Skeletal muscle satellite cell (primary cell): ENCODE results near the gene CD79A.

ENCODE experiments used
- H3K27me3 ChIP-seq: 2 replicates; pipeline ENCODE4 v1.7.0; 2013; ENCODE audit warnings: low read length; ENCODE audit not compliant: control insufficient read depth, insufficient read depth
- H3K36me3 ChIP-seq: 2 replicates; pipeline ENCODE4 v1.7.0; 2013; ENCODE audit warnings: mild to moderate bottlenecking, control low read depth, low read length; ENCODE audit not compliant: insufficient read depth
- H3K4me1 ChIP-seq: 2 replicates; pipeline ENCODE4 v1.7.0; 2013; ENCODE audit warnings: low read length; ENCODE audit not compliant: control insufficient read depth, insufficient read depth
- H3K4me2 ChIP-seq: 2 replicates; pipeline ENCODE4 v1.7.0; 2013; ENCODE audit warnings: mild to moderate bottlenecking, low read length
- H3K4me3 ChIP-seq: 2 replicates; pipeline ENCODE4 v1.7.0; 2013; ENCODE audit warnings: low read length
- H3K9ac ChIP-seq: 2 replicates; pipeline ENCODE4 v1.7.0; 2013; ENCODE audit warnings: mild to moderate bottlenecking, low read depth, low read length, moderate library complexity
- H3K9me3 ChIP-seq: replicated peaks from 2 replicates; pipeline ENCODE4 v1.7.0; 2013; ENCODE audit warnings: mild to moderate bottlenecking, control low read depth, low read length

CD79A gene

DNA sequence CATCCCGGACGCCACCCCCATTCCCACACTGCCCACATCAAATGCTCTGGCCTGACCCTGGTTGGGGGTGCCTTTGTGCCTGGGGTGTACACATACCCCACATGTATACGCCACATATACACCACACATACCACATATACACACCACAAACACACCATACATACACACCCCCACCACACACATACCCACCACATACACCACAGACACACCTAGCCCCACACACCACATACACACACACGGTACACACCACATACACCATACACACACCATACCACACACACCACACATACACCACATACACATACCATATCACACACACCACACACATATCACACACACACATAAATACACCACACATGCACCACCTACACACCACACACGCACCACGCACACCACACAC lies 41.0 kb downstream of the CD79A start:
- Histone ChIP-seq H3K4me2 (no peak overlapping the region), H3K9me3 (no peaks in the 10 kb centered on the region), H3K36me3 (no peaks in the 10 kb centered on the region), H3K4me1 (no peaks in the 10 kb centered on the region), H3K27me3 (peaks cover 84% of the 10 kb centered on the region), H3K4me3 (no peak overlapping the region), H3K9ac (no peak overlapping the region)

DNA sequence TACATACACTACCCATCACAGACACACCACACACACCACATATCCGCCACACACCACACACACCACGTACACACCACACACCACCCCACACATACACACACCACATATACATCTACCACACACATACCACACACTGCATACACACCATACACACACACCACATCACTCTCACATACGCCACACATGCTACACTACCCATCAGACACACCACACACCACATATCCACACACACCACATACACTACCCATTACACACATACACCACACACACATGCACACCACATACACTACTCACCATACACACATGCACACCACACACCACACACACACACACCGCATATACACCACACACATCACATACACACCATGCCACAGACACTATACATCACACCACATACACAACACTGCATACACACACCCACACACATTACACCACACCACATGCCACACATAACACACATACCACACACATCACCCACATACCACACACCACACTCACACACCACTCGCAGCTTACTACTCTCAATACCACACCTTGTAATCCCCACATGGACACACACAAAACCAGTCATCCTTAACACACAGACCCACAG lies 41.7 kb downstream of the CD79A start:
- H3K4me1 ChIP-seq = no peaks in the 10 kb centered on the region
- H3K4me2 ChIP-seq = no peak overlapping the region
- H3K9me3 ChIP-seq = no peaks in the 10 kb centered on the region
- no peak overlapping the region for H3K4me3 ChIP-seq
- no peaks in the 10 kb centered on the region for H3K36me3 ChIP-seq
- H3K27me3 ChIP-seq = peaks cover 82% of the 10 kb centered on the region
- H3K9ac ChIP-seq = no peak overlapping the region

DNA sequence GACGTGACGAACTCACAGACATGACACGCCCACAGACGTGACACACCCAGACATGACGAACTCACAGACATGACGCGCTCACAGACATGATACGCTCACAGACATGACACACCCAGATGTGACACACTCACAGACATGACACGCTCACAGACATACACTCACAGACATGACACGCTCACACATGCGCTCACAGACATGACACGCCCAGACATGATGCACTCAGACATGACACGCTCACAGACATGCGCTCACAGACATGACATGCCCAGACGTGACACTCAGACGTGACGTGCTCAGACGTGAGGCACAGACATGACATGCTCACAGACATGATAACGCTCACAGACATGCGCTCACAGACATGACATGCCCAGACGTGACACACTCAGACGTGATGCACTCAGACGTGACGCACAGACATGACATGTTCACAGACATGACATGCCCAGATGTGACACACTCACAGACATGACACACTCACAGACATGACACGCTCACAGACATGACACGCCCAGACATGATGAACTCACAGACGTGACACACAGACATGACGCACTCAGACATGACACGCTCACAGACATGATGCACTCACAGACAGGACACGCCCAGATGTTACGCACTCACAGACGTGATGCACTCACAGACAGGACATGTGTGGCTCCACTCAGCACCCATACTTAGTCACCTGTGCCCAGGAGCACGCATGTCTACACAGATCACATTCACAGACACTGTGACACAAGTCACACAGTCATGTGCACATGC lies 43.1 kb downstream of the CD79A start:
- Histone ChIP-seq H3K9ac (no peak overlapping the region), H3K27me3 (peaks cover 87% of the 10 kb centered on the region), H3K36me3 (no peaks in the 10 kb centered on the region), H3K4me2 (no peak overlapping the region), H3K4me3 (no peak overlapping the region), H3K9me3 (no peaks in the 10 kb centered on the region), H3K4me1 (no peaks in the 10 kb centered on the region)

DNA sequence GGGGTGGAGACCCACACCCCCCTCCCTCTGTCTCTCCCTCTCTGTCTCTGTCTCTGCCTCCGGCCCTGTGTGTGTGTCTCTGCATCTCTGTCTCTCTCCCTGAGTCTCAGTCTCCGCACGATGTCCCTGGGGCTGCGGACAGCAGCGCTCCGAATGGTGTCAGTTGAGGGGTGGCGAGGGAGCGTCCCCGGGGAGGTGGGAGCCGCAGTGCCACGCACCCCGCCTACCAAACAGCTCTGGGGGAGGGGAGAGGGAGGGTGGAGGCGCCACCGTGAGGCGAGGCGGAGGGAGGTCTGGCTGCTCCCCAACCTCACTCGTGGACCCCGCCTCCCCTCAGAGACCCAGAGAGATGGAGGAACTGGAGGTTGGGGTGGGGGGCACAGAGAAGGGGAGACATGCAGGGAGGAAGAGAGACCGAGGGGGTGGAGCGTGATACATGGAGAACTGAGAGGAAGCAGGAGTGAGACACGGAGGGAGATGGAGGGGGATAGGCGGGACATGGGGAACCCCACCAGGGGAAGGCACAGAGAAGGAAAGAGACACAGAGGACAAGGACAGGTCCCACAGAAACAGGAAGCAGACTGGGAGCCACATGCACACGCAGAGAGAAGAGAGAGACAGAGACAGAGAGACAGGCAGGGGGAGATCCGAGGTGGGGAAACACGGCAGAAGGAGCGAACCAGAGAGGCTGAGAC lies 44.0 kb downstream of the CD79A start:
- H3K4me3 ChIP-seq = no peak overlapping the region
- H3K4me2 ChIP-seq = no peak overlapping the region
- no peaks in the 10 kb centered on the region for H3K9me3 ChIP-seq
- no peak overlapping the region for H3K9ac ChIP-seq
- peaks cover 84% of the 10 kb centered on the region for H3K27me3 ChIP-seq
- no peaks in the 10 kb centered on the region for H3K4me1 ChIP-seq
- H3K36me3 ChIP-seq = no peaks in the 10 kb centered on the region

GRCh38 chr19:41921577-41922576 lies 44.8 kb downstream of the CD79A start:
- no peaks in the 10 kb centered on the region for H3K9me3 ChIP-seq
- H3K4me1 ChIP-seq = no peaks in the 10 kb centered on the region
- H3K36me3 ChIP-seq = no peaks in the 10 kb centered on the region
- no peak overlapping the region for H3K9ac ChIP-seq
- peaks cover 82% of the 10 kb centered on the region for H3K27me3 ChIP-seq
- no peak overlapping the region for H3K4me3 ChIP-seq
- no peak overlapping the region for H3K4me2 ChIP-seq

DNA sequence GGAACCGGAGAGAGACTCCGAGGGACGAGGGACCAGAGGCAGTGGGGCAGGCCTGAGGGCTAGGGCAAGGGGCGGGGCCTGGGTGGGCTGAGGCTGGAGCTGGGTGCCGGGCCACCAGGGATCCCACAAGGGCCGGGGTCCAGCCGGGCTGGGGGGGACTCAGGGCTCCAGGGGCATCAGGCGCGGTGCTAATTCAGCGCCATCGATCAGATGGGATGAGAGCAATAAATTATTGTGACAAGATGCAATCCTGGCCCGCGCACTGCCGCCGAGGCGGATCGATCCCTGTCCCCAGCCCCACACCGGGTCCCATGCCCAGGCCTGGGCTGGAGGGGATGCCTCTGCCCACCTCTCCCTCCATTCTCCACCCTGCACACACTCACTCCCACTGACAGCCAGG lies 45.5 kb downstream of the CD79A start:
- Histone ChIP-seq H3K27me3 (peaks cover 83% of the 10 kb centered on the region), H3K9ac (no peak overlapping the region), H3K4me2 (no peak overlapping the region), H3K4me3 (no peak overlapping the region), H3K4me1 (no peaks in the 10 kb centered on the region), H3K36me3 (no peaks in the 10 kb centered on the region), H3K9me3 (no peaks in the 10 kb centered on the region)

DNA sequence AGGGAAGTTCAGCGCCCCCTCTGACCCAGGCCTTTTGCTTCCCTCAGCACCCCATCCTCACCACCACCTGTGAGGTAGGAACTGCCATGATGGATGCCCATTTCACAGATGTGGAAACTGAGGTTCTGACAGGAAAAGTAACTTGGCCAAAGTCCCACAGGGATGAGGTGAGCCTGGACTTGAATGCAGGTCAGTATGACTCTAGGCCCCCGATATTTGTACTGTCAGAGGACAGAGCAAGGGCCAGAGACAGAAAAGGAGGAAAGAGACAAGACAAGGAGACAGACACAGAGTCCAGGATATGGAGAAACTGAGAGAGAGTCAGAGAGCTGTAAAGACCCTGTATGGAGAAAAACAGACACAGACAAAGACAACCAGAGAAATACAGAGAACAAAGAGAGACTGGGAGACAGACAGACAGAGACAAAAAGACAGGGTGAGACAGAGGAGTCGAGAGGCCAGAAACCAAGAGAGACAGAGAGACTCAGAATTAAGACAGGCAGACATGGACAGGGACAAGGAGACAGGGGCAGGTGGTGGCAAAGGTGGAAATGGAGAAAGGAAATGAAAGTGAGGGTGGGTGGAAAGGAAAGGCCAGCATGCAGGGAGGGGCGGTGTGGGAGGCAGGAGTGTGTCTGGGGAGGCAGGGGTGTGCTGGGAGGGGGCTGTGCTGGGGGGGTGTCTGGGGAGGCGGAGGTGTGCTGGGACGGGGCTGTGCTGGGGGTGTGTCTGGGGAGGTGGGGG lies 46.1 kb downstream of the CD79A start:
- H3K27me3 ChIP-seq = peaks cover 77% of the 10 kb centered on the region
- H3K9ac ChIP-seq = no peak overlapping the region
- H3K9me3 ChIP-seq = no peaks in the 10 kb centered on the region
- H3K4me2 ChIP-seq = no peak overlapping the region
- no peaks in the 10 kb centered on the region for H3K36me3 ChIP-seq
- H3K4me3 ChIP-seq = no peak overlapping the region
- H3K4me1 ChIP-seq = peaks cover 1% of the 10 kb centered on the region

DNA sequence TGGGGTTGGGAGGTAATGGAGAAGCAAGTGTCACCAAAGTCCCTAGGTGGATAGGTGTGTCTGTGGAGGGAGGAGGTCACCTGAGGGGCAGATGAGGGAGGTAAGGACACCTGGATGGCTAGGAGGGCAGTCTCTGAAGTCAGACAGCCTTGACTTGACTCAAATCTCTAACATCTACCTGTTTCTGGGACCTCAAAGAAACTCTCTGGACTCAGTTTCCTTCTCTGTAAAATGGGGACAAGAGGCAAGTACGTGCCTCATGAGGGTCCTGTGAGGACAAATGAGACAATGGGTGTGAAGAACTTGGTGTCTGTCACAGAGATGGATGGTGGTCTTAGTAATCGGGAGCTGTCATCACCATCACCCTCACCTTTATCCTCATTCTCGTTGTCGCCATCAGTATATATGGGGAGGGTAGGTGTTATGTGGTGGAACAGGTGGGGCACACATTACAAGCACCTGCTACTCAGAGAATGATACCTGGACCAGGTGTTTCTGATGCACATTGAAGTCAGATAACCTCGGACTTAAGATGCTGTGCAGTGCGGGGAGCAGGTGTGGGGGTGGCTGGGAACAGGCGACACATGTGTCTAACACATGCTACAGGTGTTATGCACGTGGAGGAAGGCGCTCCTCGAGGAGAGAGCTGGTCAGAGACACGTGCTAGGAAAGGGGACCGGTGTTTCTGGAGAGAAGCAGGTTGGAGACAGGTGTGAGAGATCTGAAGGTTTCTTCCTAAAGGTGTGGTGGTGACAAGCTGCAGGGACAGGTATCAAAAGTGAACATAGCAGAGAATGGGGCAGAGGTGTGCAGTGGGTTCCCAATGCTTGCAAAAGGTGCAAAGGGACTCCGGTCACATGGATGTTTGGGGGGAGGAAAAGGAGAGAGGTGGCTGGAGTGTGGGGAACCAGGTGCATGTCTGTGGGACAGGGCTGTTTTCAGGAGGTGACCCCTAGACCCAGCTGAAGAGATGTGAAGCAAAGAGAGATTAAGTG lies 47.4 kb downstream of the CD79A start:
- H3K36me3 ChIP-seq = no peaks in the 10 kb centered on the region
- H3K4me2 ChIP-seq = no peak overlapping the region
- peaks cover 8% of the 10 kb centered on the region for H3K4me1 ChIP-seq
- H3K9me3 ChIP-seq = no peaks in the 10 kb centered on the region
- no peak overlapping the region for H3K9ac ChIP-seq
- peaks cover 77% of the 10 kb centered on the region for H3K27me3 ChIP-seq
- no peak overlapping the region for H3K4me3 ChIP-seq

DNA sequence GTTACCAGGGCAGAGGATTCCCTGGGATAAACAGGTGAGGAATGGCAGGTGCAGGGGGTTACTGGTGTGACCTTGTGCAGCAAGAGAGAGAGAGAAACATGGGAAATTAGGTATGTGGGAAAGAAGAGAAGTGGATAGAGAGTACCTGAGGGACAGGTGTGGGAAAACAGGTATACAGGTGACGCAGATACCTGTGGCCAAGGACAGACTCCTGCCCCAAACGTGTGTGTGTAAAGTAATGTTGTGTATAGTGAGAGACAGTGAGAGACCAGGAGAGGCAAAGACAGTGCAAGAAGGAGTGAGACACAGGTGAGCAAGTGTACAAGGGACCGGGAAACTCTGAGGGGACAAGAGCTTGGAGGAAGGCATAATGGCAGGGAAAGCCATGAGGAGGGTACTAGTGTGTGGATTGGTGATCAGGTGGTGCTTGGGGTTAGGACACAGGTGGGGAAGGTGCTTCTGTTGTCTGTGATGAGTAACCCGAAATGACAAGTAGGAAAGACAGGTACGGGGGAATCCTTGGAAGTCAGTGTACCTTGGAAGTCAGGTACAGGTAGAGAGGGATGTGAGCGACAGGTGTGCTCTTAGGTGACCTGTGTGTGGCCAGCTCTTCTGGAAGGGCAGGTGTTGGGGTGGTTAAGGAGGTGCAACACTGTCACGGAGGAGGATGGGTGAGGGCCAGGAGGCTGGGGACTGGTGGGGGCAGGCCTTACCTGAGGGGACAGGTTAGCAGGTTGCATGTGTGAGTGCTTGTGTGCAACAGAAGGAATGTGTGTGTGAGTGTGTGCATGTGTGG lies 48.3 kb downstream of the CD79A start:
- H3K9me3 ChIP-seq = no peaks in the 10 kb centered on the region
- H3K27me3 ChIP-seq = peaks cover 79% of the 10 kb centered on the region
- no peak overlapping the region for H3K4me2 ChIP-seq
- H3K4me1 ChIP-seq = peaks cover 8% of the 10 kb centered on the region
- H3K9ac ChIP-seq = no peak overlapping the region
- H3K4me3 ChIP-seq = no peak overlapping the region
- no peaks in the 10 kb centered on the region for H3K36me3 ChIP-seq
